GM13977 (cell line): ENCODE data around the gene LMCD1.

Experiments used
- DNase-seq: peaks from one replicate; pipeline ENCODE4 v3.0.0; 2012; ENCODE audit warnings: low spot score
- in situ Hi-C: fragments of 300-500 bp; cut with MboI; formaldehyde crosslinking; loops from one replicate; pipeline ENCODE4 v1.12.0; 2022; ENCODE audit warnings: low sequenced_read_pairs, low pct_unique_long_range_greater_than_20kb, mixed read lengths, inconsistent platforms; ENCODE audit not compliant: unreplicated experiment
- TF ChIP-seq, protein P1 (sequence below): IDR thresholded peaks from 2 replicates; pipeline ENCODE4 v1.5.1; 2012; ENCODE audit warnings: mild to moderate bottlenecking, control low read depth; ENCODE audit not compliant: insufficient read depth; ENCODE audit errors: extremely low read depth, missing control alignments

Gene LMCD1

DNA sequence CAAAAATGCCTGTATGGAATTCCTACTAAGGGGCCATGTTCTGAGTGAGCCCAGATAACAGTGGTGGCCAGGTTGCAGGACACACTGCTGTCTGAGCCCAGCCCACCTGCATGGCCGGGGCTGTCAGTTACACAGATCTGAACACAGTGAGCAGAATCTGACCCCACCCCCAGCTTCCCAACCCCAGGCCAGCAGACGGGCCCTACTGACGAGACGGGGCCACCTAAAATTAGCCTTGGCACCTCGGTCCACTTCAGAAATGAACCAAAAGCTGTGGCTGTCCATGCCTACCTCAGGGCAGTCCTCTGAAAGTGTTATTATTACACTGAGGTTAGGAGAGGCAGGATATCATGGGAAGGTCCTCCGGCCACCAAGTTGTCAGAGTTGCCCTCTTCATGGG is 51.8 kb downstream of the LMCD1 start:
- in situ Hi-C loops, result no loop called here
- TF ChIP-seq, protein P1, sequence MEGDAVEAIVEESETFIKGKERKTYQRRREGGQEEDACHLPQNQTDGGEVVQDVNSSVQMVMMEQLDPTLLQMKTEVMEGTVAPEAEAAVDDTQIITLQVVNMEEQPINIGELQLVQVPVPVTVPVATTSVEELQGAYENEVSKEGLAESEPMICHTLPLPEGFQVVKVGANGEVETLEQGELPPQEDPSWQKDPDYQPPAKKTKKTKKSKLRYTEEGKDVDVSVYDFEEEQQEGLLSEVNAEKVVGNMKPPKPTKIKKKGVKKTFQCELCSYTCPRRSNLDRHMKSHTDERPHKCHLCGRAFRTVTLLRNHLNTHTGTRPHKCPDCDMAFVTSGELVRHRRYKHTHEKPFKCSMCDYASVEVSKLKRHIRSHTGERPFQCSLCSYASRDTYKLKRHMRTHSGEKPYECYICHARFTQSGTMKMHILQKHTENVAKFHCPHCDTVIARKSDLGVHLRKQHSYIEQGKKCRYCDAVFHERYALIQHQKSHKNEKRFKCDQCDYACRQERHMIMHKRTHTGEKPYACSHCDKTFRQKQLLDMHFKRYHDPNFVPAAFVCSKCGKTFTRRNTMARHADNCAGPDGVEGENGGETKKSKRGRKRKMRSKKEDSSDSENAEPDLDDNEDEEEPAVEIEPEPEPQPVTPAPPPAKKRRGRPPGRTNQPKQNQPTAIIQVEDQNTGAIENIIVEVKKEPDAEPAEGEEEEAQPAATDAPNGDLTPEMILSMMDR, result no peak
- no peak for DNase-seq

DNA sequence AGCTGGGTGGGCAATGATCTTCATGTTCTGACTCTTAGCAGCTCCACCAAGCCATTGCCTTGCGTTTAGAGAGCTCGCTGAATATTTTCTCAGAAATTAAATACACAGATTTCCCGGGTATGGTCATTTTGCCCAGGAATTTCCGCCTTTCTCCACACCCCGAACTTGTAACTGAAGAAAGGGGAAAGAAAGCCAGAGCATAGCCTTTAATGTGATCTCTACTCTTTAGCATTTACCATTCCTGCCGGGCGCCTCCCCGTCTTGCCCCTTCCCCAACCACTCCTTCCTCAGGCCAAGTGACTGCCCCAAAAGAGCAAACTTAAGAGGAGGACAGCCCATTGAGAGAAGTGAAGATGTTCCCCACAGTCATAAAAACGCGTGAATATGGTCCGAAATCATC is 53.1 kb downstream of the LMCD1 start:
- DNase-seq, result no peak
- TF ChIP-seq, protein P1, result no peak
- in situ Hi-C loops, result no loop called here

DNA sequence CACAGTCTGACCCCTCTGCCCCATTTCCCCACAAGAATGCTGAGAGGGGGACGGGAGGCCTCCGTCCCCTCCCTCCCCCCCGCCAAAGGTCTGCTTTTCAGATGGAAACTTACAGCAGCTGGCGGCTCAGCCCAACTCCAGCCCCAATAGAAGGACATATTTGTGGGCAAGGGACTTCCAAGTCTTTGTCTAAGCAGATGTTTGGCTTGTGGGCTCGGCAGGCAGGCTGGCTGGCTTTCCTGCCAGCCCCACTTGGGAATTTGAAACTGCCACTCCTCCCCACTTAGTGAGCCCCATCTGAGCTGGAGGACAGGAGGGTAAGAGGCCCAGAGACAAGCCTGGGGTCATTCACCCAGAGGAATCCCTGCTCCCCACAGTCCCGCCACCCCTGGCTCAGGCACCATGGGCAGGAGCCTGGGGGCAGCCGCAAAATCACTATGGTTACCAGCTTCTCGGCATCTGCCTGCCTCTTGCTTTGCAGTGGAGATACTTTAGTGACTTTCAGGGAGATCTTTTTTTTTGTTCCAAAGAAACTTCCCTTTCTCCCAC is 53.6 kb downstream of the LMCD1 start:
- in situ Hi-C loops, result no loop called here
- TF ChIP-seq, protein P1, result no peak
- no peak for DNase-seq

DNA sequence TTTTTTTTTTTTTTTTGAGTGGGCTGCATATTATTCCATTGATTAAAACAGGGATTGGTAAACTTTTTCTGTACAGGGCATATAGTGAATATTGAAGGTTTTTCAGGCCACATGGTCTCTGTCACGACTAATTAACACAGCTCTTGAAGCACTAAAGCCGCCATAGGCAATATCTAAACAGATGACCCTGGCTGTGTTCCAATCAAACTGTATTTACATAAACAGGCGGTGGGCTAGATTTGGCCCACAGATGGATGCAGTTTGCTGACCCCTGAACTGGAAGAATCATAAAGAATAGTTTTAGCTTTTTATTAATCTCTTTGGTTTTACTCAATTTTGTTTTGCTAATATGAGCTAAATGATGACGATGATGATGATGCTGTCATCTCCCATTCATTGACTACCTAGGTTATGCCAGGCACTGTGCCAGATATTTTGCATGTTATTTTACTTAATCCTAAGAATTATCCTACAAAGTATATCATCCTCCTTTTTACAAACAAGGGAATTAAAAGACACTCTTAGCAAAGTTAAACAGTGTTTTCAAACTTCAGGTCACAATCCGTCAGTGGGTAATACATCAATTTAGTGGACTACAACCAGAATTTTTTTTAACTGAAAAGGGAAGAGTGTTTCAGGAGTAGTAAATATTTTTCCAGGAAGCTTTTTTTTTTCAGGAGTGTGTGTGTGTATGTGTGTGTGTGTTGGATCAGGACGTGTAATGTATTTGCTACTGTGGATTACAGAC is 54.3 kb downstream of the LMCD1 start:
- TF ChIP-seq, protein P1, result no peak
- DNase-seq, result no peak
- in situ Hi-C loops, result no loop called here

DNA sequence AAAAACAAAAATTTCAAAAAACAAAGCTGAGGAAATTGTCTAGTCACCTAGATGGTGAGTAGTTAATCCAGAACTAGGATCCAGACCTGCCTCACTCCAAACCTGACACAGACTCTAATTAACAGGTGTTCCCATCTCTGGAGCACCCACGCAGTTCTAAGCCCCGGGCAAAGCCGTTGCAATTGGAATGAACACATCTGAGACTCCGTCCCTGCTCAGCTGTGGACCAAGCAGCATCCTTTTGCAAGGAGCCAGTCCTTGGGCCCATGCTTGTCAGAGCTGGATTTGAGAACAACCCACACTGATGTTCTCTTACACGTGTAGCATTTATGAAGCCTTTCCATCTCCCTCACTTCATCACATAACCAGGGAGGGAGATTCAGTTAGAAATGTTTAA is 54.8 kb downstream of the LMCD1 start:
- TF ChIP-seq, protein P1, result no peak
- no peak for DNase-seq
- in situ Hi-C loops, result no loop called here

DNA sequence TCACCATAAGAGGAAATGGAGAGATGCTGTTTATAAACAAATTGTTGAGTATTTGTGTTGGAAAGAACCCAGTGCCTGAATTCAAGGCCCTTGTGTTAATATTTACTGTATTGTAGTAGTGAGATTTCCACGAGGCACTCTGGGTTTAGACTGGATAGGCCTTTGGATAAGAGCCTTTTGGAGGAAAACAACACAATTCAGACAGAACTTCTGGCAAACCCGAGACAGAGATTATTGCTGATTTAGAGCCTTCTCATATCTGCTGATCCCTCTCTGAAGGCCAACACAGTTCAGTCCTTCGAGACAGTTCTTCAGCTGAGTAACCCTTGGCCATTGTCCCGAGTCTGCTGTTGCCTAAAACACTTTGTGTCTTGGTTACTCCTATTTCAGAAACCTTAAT is 55.7 kb downstream of the LMCD1 start:
- no peak for DNase-seq
- in situ Hi-C loops, result no loop called here
- TF ChIP-seq, protein P1, result no peak

DNA sequence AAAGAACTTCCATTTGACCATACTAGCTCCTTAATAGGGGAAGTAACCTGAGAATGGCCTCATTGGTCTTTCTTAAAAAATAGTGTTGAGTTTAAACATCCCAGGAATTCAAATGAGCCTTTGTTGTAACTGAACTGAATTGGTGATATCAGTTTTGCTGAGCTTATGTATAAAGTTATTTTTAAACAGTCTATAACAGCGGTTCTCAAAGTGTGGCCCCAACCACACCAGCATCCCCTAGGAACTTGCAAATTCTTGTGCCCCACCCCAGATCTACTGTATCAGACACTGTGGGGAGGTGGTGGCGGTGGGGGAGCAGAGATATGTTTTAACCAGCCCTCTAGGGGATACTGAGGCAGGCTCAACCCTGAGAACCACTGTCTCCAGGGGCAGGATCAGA is 57.0 kb downstream of the LMCD1 start:
- DNase-seq, result no peak
- in situ Hi-C loops, result no loop called here
- TF ChIP-seq, protein P1, result no peak
